ENCODE data around the gene NR2F1-AS1.
"Not testable (repeated sequence)": the region's sequence is repeated elsewhere in the genome, so short reads cannot be mapped to it uniquely, and the experiment has no call there.

NR2F1-AS1 gene

GRCh38 chr5:93427316-93427715, 153.7 kb downstream of the NR2F1-AS1 start:
- no peak for DNase-seq

GRCh38 chr5:93425096-93425495, 155.9 kb downstream of the NR2F1-AS1 start:
- no peak for DNase-seq

- DNase-seq: no peak
Observed at GRCh38 chr5:93423300-93423699, 157.7 kb downstream of the NR2F1-AS1 start.

GRCh38 chr5:93422652-93423280, 158.3 kb downstream of the NR2F1-AS1 start:
- no peak for DNase-seq

GRCh38 chr5:93421987-93422401, 159.0 kb downstream of the NR2F1-AS1 start:
- no peak for DNase-seq

- DNase-seq: no peak
Observed at GRCh38 chr5:93421468-93421867, 159.6 kb downstream of the NR2F1-AS1 start.

- DNase-seq: no peak
Observed at GRCh38 chr5:93417490-93417889, 163.5 kb downstream of the NR2F1-AS1 start.

- no peak for DNase-seq
Observed at GRCh38 chr5:93415819-93416218, 165.2 kb downstream of the NR2F1-AS1 start.

- no peak for DNase-seq
Observed at GRCh38 chr5:93411716-93412115, 169.3 kb downstream of the NR2F1-AS1 start.

GRCh38 chr5:93409691-93410090, 171.3 kb downstream of the NR2F1-AS1 start:
- DNase-seq: no peak

GRCh38 chr5:93407454-93407853, 173.6 kb downstream of the NR2F1-AS1 start:
- DNase-seq: no peak

GRCh38 chr5:93406971-93407401, 174.0 kb downstream of the NR2F1-AS1 start:
- DNase-seq: no peak

- DNase-seq: no peak
Observed at GRCh38 chr5:93404246-93404645, 176.8 kb downstream of the NR2F1-AS1 start.

- DNase-seq: no peak
Observed at GRCh38 chr5:93403141-93403928, 177.7 kb downstream of the NR2F1-AS1 start.

GRCh38 chr5:93402451-93402850, 178.6 kb downstream of the NR2F1-AS1 start:
- DNase-seq: no peak

GRCh38 chr5:93401634-93402213, 179.3 kb downstream of the NR2F1-AS1 start:
- no peak for DNase-seq

- DNase-seq: no peak
Observed at GRCh38 chr5:93399675-93400074, 181.3 kb downstream of the NR2F1-AS1 start.

GRCh38 chr5:93395971-93396379, 185.0 kb downstream of the NR2F1-AS1 start:
- DNase-seq: peak in 1 of 2 donors; percentile 1

GRCh38 chr5:93395010-93395409, 186.0 kb downstream of the NR2F1-AS1 start:
- DNase-seq: no peak

- no peak for DNase-seq
Observed at GRCh38 chr5:93394301-93394700, 186.7 kb downstream of the NR2F1-AS1 start.

GRCh38 chr5:93391169-93391568, 189.8 kb downstream of the NR2F1-AS1 start:
- DNase-seq: not testable (repeated sequence)

- no peak for DNase-seq
Observed at GRCh38 chr5:93385655-93386054, 195.4 kb downstream of the NR2F1-AS1 start.

- no peak for DNase-seq
Observed at GRCh38 chr5:93384995-93385394, 196.0 kb downstream of the NR2F1-AS1 start.

GRCh38 chr5:93384026-93384425, 197.0 kb downstream of the NR2F1-AS1 start:
- no peak for DNase-seq
